LNCAP (cell line): Measurements from ENCODE around the gene DAP.

Source experiments
- CTCF ChIP-seq: fragments of 450-650 bp; IDR thresholded peaks from 2 replicates; pipeline ENCODE4 v1.5.1; 2017; ENCODE audit warnings: mild to moderate bottlenecking

Gene DAP

GRCh38 chr5:10736808-10737207, 24.2 kb downstream of the DAP start:
- TF ChIP-seq CTCF: no peak

DNA sequence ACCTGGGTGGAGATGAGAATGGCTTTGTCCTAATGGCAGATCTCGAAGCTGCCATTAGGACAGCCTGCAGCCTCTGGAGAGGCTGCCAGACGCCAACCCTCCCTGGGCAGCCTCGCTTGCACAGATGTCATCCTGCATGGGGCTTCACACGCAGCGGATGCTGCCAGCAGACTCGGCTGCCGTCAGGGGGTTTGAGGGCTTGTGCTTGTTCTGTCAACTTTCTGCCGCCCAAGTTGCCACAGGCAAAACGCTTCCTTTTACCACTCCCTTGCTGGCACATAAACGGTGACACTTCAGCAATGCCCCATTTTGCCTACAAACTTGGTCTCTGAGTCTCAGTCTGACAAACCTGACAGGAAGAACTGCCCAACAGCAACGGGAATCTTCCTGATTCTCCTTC, 24.7 kb downstream of the DAP start:
- TF ChIP-seq CTCF: no peak

- TF ChIP-seq CTCF: no peak
Measured at GRCh38 chr5:10735569-10736276, 25.3 kb downstream of the DAP start.

- TF ChIP-seq CTCF: no peak
Measured at GRCh38 chr5:10734832-10735523, 26.1 kb downstream of the DAP start.

GRCh38 chr5:10734037-10734709, 26.9 kb downstream of the DAP start:
- TF ChIP-seq CTCF: no peak

DNA sequence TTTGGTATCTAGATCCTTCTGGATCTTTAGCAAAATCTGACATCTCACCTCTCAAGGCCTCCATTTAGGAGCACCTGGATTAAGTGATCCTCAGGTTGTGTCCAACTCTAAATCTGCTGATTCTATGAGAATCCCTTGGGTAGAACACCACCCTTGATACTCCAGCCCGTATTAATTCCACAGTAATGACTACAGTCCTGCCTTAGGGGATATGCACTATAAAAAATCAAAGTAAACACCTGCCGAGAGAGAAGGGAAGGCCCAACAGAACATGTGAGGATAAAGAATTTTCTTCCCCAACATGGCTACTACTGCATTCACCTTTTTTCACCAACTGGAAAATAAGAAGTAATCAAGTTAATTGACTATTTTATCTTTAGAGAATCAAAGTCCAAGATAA, 27.6 kb downstream of the DAP start:
- no peak for TF ChIP-seq CTCF

DNA sequence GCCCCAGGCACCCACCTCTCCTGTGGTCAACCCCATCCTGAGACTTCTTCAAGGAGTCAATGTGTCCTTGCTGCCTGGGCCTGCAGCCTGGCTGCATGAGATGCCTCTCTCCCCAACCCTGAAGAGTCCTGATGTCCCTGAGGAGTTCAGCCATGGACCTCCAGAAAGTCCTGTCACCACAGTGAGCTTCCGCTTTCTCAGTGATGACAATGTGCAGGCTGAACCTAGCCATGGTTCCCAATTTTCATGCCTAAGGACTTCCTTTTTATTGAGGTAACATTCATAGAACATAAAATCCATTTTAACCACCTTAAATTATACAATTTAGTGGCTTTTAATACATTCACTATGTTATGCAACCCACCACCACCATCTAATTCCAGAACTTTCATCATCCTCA, 29.1 kb downstream of the DAP start:
- TF ChIP-seq CTCF: no peak
